HG03280 (cell line): Measurements from ENCODE around the gene ANKIB1.

ENCODE experiments used
- ATAC-seq: cut with Tn5 transposase; IDR thresholded peaks from one replicate; pipeline ENCODE4 v1.9.1; 2021; ENCODE audit warnings: mild to moderate bottlenecking, moderate library complexity; ENCODE audit not compliant: unreplicated experiment

ANKIB1 gene

GRCh38 chr7:92446869-92447344 lies 201.1 kb downstream of the ANKIB1 start:
- ATAC-seq = no peak

GRCh38 chr7:92447345-92448204 lies 201.8 kb downstream of the ANKIB1 start, which contains the start of gene GATAD1:
GATAD1 (plus strand) TSS chr7:92447482; CDS start chr7:92447730, 248 bp downstream.
- ATAC-seq = peak; percentile 83

- ATAC-seq = peak; percentile 41
Measured at GRCh38 chr7:92448205-92448747, 202.5 kb downstream of the ANKIB1 start.
